Hematopoietic multipotent progenitor cell treated with erythropoietin and hydrocortisone succinate and interleukin-3 and kit ligand, for 8 days (in vitro differentiated cells): ENCODE results near the gene PRLH.
"Not testable (repeated sequence)": the region's sequence is repeated elsewhere in the genome, so short reads cannot be mapped to it uniquely, and the experiment has no call there.

Experiments
- DNase-seq: peaks from one replicate; pipeline ENCODE4 v3.0.0-alpha.2; 2015

PRLH gene

GRCh38 chr2:237602409-237602808 is 36.0 kb downstream of the PRLH start:
- no peak for DNase-seq

DNA sequence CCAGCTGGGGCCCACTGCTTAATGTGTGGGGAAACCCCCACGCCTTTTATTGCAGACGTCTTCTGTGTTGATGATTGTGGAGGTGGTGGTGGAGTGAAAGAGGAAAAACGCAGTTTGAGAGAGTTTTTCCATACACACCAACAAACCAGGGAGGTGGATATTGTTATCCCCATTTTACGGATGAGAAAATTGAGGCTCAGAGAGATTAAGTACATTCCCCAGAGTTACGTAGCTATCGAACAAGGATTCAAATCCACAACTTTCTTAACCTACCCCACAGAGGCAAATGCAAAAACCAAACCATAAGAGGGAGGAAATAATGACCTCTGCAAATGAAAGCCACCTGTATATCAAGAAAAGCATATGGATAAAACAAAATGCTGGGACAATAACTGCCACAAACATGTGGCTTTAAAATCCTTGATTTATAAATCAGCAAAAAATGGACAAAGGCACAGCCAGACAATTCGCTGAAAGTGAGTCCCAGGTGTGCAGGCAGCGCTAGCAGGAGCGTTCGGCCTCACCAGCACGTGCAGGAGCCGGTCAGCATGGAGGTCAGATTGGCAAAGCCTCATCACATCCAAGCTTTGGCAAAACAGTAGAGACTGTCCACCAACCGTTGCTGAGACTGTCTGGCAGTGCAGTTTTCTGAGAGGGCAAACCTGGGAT is 36.8 kb downstream of the PRLH start:
- no peak for DNase-seq

DNA sequence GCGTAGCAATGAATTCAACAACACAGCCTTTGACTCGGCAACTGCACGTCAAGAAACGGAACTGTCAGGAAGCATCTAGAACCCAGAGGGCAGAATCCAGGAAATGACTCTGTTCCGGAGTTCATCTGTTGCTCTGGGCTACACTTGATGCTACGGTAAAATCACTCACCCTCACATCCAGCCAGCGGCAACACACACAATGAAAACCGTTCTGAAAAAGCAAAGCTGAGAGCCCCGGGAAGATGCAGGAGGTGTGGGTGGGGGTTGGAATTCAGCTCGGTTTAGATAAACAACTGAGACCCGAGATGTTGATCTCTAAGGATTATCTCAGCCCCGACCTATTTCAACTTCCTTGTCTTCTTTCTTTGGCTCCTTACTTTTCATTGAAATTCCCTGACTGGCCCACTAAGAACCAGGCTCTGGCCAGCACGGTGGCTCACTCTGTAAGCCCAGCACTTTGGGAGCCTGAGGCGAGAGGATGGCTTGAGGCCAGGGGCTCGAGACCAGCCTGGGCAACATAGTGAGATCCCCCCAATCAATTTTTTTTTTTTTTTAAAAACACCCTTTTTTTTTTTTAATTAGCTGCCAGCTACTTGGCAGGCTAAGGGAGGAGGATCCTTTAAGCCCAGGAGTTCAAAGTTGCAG is 37.5 kb downstream of the PRLH start:
- no peak for DNase-seq

DNA sequence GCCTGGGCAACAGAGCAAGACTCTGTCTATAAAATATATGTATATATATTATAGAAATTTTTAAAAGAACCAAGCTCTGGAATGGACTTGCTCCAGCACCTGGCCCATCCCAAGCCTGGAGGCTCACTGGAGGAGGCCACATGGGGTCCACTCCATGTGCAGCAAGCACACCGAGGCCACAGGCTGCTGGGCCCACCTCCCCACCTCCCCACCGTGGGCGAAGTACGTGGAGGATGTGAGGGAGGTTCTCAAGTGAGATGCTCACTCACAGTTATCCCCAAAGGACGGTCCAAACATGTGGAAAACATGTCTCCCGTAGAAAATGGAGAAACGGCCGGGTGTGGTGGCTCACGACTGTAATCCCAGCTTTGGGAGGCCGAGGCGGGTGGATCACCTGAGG is 38.0 kb downstream of the PRLH start:
- DNase-seq = no peak

GRCh38 chr2:237604960-237605359 is 38.6 kb downstream of the PRLH start:
- no peak for DNase-seq

GRCh38 chr2:237606522-237606921 is 40.1 kb downstream of the PRLH start:
- not testable (repeated sequence) for DNase-seq

- no peak for DNase-seq
Observed at GRCh38 chr2:237612527-237613357, 46.4 kb downstream of the PRLH start.

GRCh38 chr2:237613679-237614078 is 47.3 kb downstream of the PRLH start:
- no peak for DNase-seq

DNA sequence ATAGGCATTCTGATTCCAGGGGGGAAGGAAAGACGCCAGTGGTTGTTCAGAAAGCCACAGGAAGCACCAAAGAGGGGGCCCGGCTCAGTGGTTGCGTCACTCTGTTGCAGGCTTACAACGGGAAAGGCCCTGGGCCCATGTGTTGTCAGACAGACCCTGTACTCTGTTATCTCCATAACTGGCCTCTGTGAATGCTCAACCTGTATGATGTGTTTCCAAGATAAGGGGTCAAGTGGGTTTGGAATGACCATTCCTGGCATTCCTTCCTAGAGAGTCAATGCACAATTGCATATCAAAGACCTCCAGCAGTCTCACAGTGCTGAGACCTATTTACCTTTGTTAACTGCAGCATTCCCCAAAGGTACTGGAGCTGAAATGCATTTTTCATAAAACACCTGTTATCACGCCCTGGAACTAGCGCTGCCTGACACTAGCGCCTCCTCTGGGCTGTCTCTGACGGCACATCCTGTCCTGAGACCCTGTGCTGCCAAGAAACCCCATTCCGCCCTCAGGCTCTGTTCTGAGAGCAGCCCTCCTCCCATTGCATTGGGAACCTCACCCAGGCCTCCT is 47.9 kb downstream of the PRLH start:
- DNase-seq = no peak

DNA sequence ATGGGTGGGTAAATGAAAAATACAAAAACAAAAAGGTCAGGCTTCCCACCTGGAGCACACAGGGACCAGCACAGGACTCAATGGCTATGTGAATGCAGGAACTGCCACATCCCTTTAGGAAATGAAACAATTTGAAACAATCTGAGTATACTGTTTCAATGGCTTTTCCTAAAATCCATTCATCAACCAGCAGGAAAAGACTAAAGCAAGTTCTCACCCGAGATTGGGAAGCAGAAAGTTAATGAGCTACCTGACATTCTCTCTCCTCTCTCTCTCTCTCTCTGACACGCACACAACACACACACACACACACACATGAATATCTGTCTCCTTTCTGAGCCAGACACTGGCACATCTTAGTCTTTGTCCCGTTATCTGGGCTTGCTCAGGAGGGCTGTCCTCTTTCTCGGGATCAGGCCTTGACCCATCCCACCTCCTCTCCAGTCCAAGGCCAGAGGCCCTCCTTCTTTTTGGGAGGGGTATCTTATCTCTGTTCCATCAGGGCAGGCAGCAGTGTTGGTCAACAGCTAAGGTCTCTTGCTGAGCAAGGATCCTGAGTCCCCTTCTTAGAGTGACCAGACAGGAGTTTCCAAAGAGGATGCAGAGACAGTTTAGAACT is 49.4 kb downstream of the PRLH start:
- DNase-seq = no peak

- no peak for DNase-seq
Observed at GRCh38 chr2:237616373-237616733, 50.0 kb downstream of the PRLH start.
